MM.1S (cell line): ENCODE data around the gene CWF19L2.

ENCODE experiments used
- EZH2 ChIP-seq: fragments of 300-600 bp; sonication (generic); optimal IDR thresholded peaks from 2 replicates; pipeline ENCODE3; 2017; ENCODE audit warnings: low read depth, mild to moderate bottlenecking, antibody characterized with exemption, low read length, mixed read lengths
- EZH2phosphoT487 ChIP-seq: fragments of 300-600 bp; sonication (generic); IDR thresholded peaks from 2 replicates; pipeline ENCODE4 v1.6.1; 2018; ENCODE audit warnings: antibody characterized with exemption, low read length
- TF ChIP-seq, protein P1 (sequence below): fragments of 300-600 bp; sonication (generic); IDR thresholded peaks from 2 replicates; pipeline ENCODE4 v1.5.1; 2016; ENCODE audit warnings: antibody characterized with exemption, low read length, mixed read lengths

- no peak for TF ChIP-seq EZH2phosphoT487
- TF ChIP-seq, protein P1, sequence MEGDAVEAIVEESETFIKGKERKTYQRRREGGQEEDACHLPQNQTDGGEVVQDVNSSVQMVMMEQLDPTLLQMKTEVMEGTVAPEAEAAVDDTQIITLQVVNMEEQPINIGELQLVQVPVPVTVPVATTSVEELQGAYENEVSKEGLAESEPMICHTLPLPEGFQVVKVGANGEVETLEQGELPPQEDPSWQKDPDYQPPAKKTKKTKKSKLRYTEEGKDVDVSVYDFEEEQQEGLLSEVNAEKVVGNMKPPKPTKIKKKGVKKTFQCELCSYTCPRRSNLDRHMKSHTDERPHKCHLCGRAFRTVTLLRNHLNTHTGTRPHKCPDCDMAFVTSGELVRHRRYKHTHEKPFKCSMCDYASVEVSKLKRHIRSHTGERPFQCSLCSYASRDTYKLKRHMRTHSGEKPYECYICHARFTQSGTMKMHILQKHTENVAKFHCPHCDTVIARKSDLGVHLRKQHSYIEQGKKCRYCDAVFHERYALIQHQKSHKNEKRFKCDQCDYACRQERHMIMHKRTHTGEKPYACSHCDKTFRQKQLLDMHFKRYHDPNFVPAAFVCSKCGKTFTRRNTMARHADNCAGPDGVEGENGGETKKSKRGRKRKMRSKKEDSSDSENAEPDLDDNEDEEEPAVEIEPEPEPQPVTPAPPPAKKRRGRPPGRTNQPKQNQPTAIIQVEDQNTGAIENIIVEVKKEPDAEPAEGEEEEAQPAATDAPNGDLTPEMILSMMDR, result no peak
- no peak for TF ChIP-seq EZH2
These were observed 444 bp downstream of the CWF19L2 start for GRCh38 chr11:107457205-107457557.
